A549 (cell line): ENCODE measurements around the gene PNPLA2. TPM values are rescaled to one million over a fixed set of nuclear protein-coding genes. Genes with fewer than 3 reads are reported as not detected.

Source experiments
- ATAC-seq, 2 experiments: fragments of 200-7000 bp in 1 of 2; fragments of >200 bp in 1 of 2; cut with Nextera tagmentation in 1 of 2; cut with Tn5 transposase in 1 of 2; 3 replicates each; pipeline versions ENCODE4 v1.8.0 to v1.9.1; 2018 to 2020; ENCODE audit warnings: mild to moderate bottlenecking in 1 of 2, moderate library complexity in 1 of 2
- CTCF ChIA-PET: fragments of 300-600 bp; sonication (Branson Sonifier 250); formaldehyde crosslinking; extraction: SDS; loops from one replicate; lab custom pipeline; 2021; ENCODE audit warnings: antibody characterized with exemption, inconsistent platforms; lab: Yijun Ruan, JAX
- POLR2A ChIA-PET: fragments of 350-600 bp; formaldehyde crosslinking; extraction: SDS; loops from one replicate; lab custom pipeline; 2021; ENCODE audit warnings: antibody characterized with exemption, inconsistent platforms; lab: Yijun Ruan, JAX
- DNase-seq, 2 experiments: peaks; one replicate each; pipeline versions ENCODE4 v3.0.0 to v3.0.0-alpha.2; 2011 to 2016; ENCODE audit warnings: low read depth in 1 of 2, low spot score in 1 of 2
- FAIRE-seq: peaks from 2 replicates; lab custom pipeline; 2011; peaks lifted over from hg19 to GRCh38; lab: Jason Lieb, UNC
- H3K27ac ChIP-seq, 2 experiments: fragments of >200 bp; sonication (Bioruptor Twin); formaldehyde crosslinking; 3 replicates each; pipeline ENCODE4 v1.5.1; 2016 to 2017
- H3K4me1 ChIP-seq: fragments of >200 bp; sonication (Bioruptor Twin); formaldehyde crosslinking; 3 replicates; pipeline ENCODE4 v1.6.1; 2016
- H3K4me2 ChIP-seq: fragments of >200 bp; sonication (Bioruptor Twin); formaldehyde crosslinking; 3 replicates; pipeline ENCODE4 v1.6.1; 2016
- H3K4me3 ChIP-seq: fragments of >200 bp; sonication (Bioruptor Twin); formaldehyde crosslinking; 3 replicates; pipeline ENCODE4 v1.5.1; 2016
- H3K9me3 ChIP-seq: fragments of >200 bp; sonication (Bioruptor Twin); formaldehyde crosslinking; 3 replicates; pipeline ENCODE4 v1.6.1; 2016
- BCL3 ChIP-seq: fragments of >200 bp; sonication (Bioruptor Twin); formaldehyde crosslinking; IDR thresholded peaks from 3 replicates; pipeline ENCODE4 v1.6.1; 2016
- BHLHE40 ChIP-seq: IDR thresholded peaks from 2 replicates; pipeline ENCODE4 v1.6.1; 2012; ENCODE audit warnings: low read depth, low read length, inconsistent platforms
- CBX2 ChIP-seq: fragments of 200-600 bp; sonication (generic); IDR thresholded peaks from 2 replicates; pipeline ENCODE4 v1.6.1; 2016; ENCODE audit warnings: low read depth, mild to moderate bottlenecking, borderline replicate concordance
- CBX8 ChIP-seq: fragments of 200-600 bp; sonication (generic); IDR thresholded peaks from 2 replicates; pipeline ENCODE4 v1.6.1; 2016
- CEBPB ChIP-seq, 2 experiments: fragments of >200 bp in 1 of 2; sonication (Bioruptor Twin) in 1 of 2; formaldehyde crosslinking in 1 of 2; IDR thresholded peaks; 2 replicates each; pipeline ENCODE4 v1.6.1; 2012 to 2016
- CHD2 ChIP-seq: fragments of 150-350 bp; IDR thresholded peaks from 2 replicates; pipeline ENCODE4 v1.6.1; 2014; ENCODE audit warnings: low read length; ENCODE audit not compliant: partially characterized antibody
- CHD4 ChIP-seq: fragments of 200-600 bp; sonication (generic); IDR thresholded peaks from 2 replicates; pipeline ENCODE4 v1.6.1; 2016; ENCODE audit warnings: antibody characterized with exemption, mild to moderate bottlenecking, borderline replicate concordance
- E2F6 ChIP-seq: IDR thresholded peaks from 2 replicates; pipeline ENCODE4 v1.6.1; 2012; ENCODE audit warnings: low read depth, borderline replicate concordance
- EHMT2 ChIP-seq: fragments of 200-600 bp; sonication (generic); IDR thresholded peaks from 2 replicates; pipeline ENCODE4 v1.6.1; 2016; ENCODE audit warnings: antibody characterized with exemption, low read depth, mild to moderate bottlenecking, moderate library complexity
- ESRRA ChIP-seq: fragments of 150-350 bp; IDR thresholded peaks from 2 replicates; pipeline ENCODE4 v1.6.1; 2014; ENCODE audit warnings: mild to moderate bottlenecking, low read length, borderline replicate concordance
- FOXS1 ChIP-seq: fragments of 250-450 bp; sonication (Bioruptor Pico); IDR thresholded peaks from 2 replicates; pipeline ENCODE4 v1.5.0; 2020; ENCODE audit warnings: mild to moderate bottlenecking, moderate library complexity
- HDAC2 ChIP-seq: fragments of 200-600 bp; sonication (generic); IDR thresholded peaks from 2 replicates; pipeline ENCODE4 v1.6.1; 2016
- HEYL ChIP-seq: fragments of 250-450 bp; sonication (Bioruptor Pico); IDR thresholded peaks from 2 replicates; pipeline ENCODE4 v1.8.0; 2021; ENCODE audit warnings: mild to moderate bottlenecking, moderate library complexity
- HOXA7 ChIP-seq: fragments of 250-450 bp; sonication (Bioruptor Pico); IDR thresholded peaks from 2 replicates; pipeline ENCODE4 v1.5.0; 2020; ENCODE audit warnings: mild to moderate bottlenecking, moderate library complexity
- HOXB13 ChIP-seq: fragments of 250-450 bp; sonication (Bioruptor Pico); IDR thresholded peaks from 2 replicates; pipeline ENCODE4 v1.5.0; 2020; ENCODE audit warnings: low read depth, mild to moderate bottlenecking, moderate library complexity
- HOXB5 ChIP-seq: fragments of 250-450 bp; sonication (Bioruptor Pico); IDR thresholded peaks from 2 replicates; pipeline ENCODE4 v1.5.0; 2020; ENCODE audit warnings: mild to moderate bottlenecking, moderate library complexity
- JUN ChIP-seq, 2 experiments: fragments of >200 bp; sonication (Bioruptor Twin); formaldehyde crosslinking; IDR thresholded peaks; 2 replicates in 1 of 2; 3 replicates in 1 of 2; pipeline ENCODE4 v1.6.1; 2016 to 2017
- MAX ChIP-seq: IDR thresholded peaks from 2 replicates; pipeline ENCODE4 v1.6.1; 2012
- MYC ChIP-seq: IDR thresholded peaks from 2 replicates; pipeline ENCODE4 v1.6.1; 2012; ENCODE audit warnings: mild to moderate bottlenecking, inconsistent platforms, low read length, improper control_type of control experiment, borderline replicate concordance
- NR3C1 ChIP-seq: fragments of >200 bp; sonication (Bioruptor Twin); formaldehyde crosslinking; IDR thresholded peaks from 3 replicates; pipeline ENCODE4 v1.6.1; 2017
- PBX3 ChIP-seq: IDR thresholded peaks from 2 replicates; pipeline ENCODE4 v1.6.1; 2012
- PHF8 ChIP-seq: fragments of 200-600 bp; sonication (generic); IDR thresholded peaks from 2 replicates; pipeline ENCODE4 v1.6.1; 2016; ENCODE audit warnings: low read depth, mild to moderate bottlenecking, antibody characterized with exemption, moderate library complexity, borderline replicate concordance
- POLR2A ChIP-seq: IDR thresholded peaks from 2 replicates; pipeline ENCODE4 v1.6.1; 2012; ENCODE audit warnings: mild to moderate bottlenecking, low read length
- POLR2AphosphoS2 ChIP-seq: conservative IDR thresholded peaks from 2 replicates; pipeline ENCODE4 v1.6.1; 2012; ENCODE audit warnings: low read length, improper control_type of control experiment, inconsistent platforms
- RAD21 ChIP-seq, 2 experiments: fragments of >200 bp in 1 of 2; sonication (Bioruptor Twin) in 1 of 2; formaldehyde crosslinking in 1 of 2; IDR thresholded peaks in 1 of 2; conservative IDR thresholded peaks in 1 of 2; 2 replicates in 1 of 2; 3 replicates in 1 of 2; pipeline ENCODE4 v1.6.1; 2012 to 2018; ENCODE audit warnings: inconsistent platforms in 1 of 2
- RARB ChIP-seq: fragments of 250-450 bp; sonication (Bioruptor Pico); IDR thresholded peaks from 2 replicates; pipeline ENCODE4 v1.8.0; 2021; ENCODE audit warnings: mild to moderate bottlenecking, moderate library complexity
- RFX5 ChIP-seq: fragments of 450-650 bp; IDR thresholded peaks from 2 replicates; pipeline ENCODE4 v1.7.1; 2014; ENCODE audit warnings: antibody characterized with exemption, mild to moderate bottlenecking, moderate library complexity
- RNF2 ChIP-seq: fragments of 200-600 bp; sonication (generic); IDR thresholded peaks from 2 replicates; pipeline ENCODE4 v1.6.1; 2016; ENCODE audit warnings: low read depth, mild to moderate bottlenecking, antibody characterized with exemption, moderate library complexity, borderline replicate concordance
- TFCP2L1 ChIP-seq: fragments of 250-450 bp; sonication (Bioruptor Pico); IDR thresholded peaks from 2 replicates; pipeline ENCODE4 v1.5.0; 2021; ENCODE audit warnings: mild to moderate bottlenecking
- TP53 ChIP-seq: fragments of 250-450 bp; sonication (Bioruptor Pico); IDR thresholded peaks from 2 replicates; pipeline ENCODE4 v1.5.0; 2021; ENCODE audit warnings: mild to moderate bottlenecking, moderate library complexity
- USF2 ChIP-seq: fragments of 450-650 bp; IDR thresholded peaks from 2 replicates; pipeline ENCODE4 v1.6.1; 2014; ENCODE audit warnings: antibody characterized with exemption
- ZC3H11A ChIP-seq: fragments of 450-650 bp; IDR thresholded peaks from 2 replicates; pipeline ENCODE4 v1.6.1; 2014; ENCODE audit warnings: antibody characterized with exemption, mild to moderate bottlenecking
- ZFP36 ChIP-seq: fragments of 450-650 bp; IDR thresholded peaks from 2 replicates; pipeline ENCODE4 v1.6.1; 2014; ENCODE audit warnings: borderline replicate concordance; ENCODE audit not compliant: partially characterized antibody
- WGBS: methylation state at CpG from one replicate; pipeline ENCODE4 v1.1.6; 2017; ENCODE audit errors: missing lambda C conversion rate; 5-methylcytosine and 5-hydroxymethylcytosine counted together
- polyA plus RNA-seq, 4 experiments: library from polyadenylated mRNA; depleted of rRNA in 3 of 4; stranded (reverse); fragments of >200 nt; fragmentation: RNase III in 1 of 4; extraction: RNeasy Plus Mini Kit Qiagen cat#74134 plus additional on column Dnase treatment in 1 of 4; gene quantifications; 2 replicates in 3 of 4; 3 replicates in 1 of 4; pipeline ENCODE4 v1.2.3, GENCODE V29; 2011 to 2017
- TF ChIP-seq, protein P1 (sequence below): fragments of 200-600 bp; sonication (generic); IDR thresholded peaks from 2 replicates; pipeline ENCODE4 v1.6.1; 2016; ENCODE audit warnings: antibody characterized with exemption, mild to moderate bottlenecking, moderate library complexity

Gene PNPLA2
- polyA plus RNA-seq, 2 of the 4 experiments (the other 2 are of a cell fraction), result 13.2 to 25.4 TPM

DNA sequence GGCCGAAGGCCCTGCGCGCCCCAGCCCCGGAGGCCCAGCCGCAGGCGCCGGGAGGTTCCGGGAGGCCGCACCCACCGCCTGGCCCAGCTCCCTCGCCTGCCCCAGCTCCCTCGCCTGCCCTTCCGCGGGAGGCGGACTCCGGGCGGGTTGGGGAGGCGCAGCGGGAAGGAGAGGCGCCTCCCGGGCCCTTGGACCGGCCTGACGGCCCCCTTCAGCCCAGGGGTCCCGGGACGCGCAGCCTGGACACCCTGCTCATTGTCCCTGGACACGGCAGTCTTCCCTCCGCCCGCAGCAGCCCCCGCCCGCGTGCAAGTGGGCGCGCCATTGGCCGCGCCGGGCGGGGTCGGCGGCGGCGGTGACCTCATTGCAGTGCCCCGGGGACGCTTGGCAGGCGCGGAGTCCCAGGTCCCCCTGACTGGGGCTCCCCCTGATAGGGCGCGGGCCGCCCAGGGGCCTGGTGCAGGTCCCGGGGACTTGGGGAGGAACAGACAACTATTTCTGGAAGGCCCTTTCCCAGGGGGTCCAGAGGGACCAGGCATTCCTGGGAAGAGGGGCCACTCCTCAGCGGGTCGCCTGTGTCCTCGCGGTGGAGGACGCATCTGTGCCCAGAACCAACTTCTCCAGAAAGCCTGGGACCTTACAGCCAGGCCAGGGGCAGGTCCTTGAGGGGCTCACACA is 14.5 kb downstream of the PNPLA2 start:
- no peaks in the 10 kb centered on the region for H3K9me3 ChIP-seq
- POLR2A ChIA-PET, result interaction anchor here (1.2 to 5.1 kb wide), 5 partner anchors 10 to 24 kb away, joined by 3 to 52 read pairs (median 20); partner anchors contain the start of genes PNPLA2, POLR2L, RPLP2 and TSPAN4
- peak overlapping the region; percentile 98 to 100 for H3K27ac ChIP-seq
- H3K4me3 ChIP-seq, result peak overlapping the region; percentile 86
- peaks cover 57% of the 10 kb centered on the region for H3K4me1 ChIP-seq
- FAIRE-seq (no peak), DNase-seq (peak in 1 of 2 experiments; percentile 55), ATAC-seq (peak in 1 of 2 experiments; percentile 1; a peak in 2 of 6 replicates)
- CTCF ChIA-PET, result interaction anchor here (0.8 to 2.4 kb wide), 4 partner anchors 9 to 18 kb away, joined by 4 to 10 read pairs (median 6); no protein-coding TSS in a partner anchor
- no CpG with 5 or more reads among the region's 55 CpGs for WGBS
- H3K4me2 ChIP-seq, result peak overlapping the region; percentile 88
- no peak for TF ChIP-seq ZC3H11A
- TF ChIP-seq CEBPB (IDR thresholded peaks at IDR 0.05), result no peak
- no peak for TF ChIP-seq RAD21 (conservative IDR thresholded peaks at IDR 0.05 in 1 of 2, IDR thresholded peaks at IDR 0.05 in 1 of 2)
- TF ChIP-seq CBX2, result no peak
- 0 out of 2 replicates have a peak, but pooled peaks have one; percentile 2 for TF ChIP-seq MAX
- TF ChIP-seq HOXB5 (CRISPR knock-in tag), result no peak
- no peak for TF ChIP-seq HOXB13 (CRISPR knock-in tag)
- TF ChIP-seq PBX3, result no peak
- TF ChIP-seq HDAC2, result no peak
- no peak for TF ChIP-seq CHD4
- no peak for TF ChIP-seq BCL3
- 0 out of 2 replicates have a peak, but pooled peaks have one; percentile 52 for TF ChIP-seq TP53 (CRISPR knock-in tag)
- no peak for TF ChIP-seq CHD2
- TF ChIP-seq CBX8, result no peak
- peak; percentile 5; the same call in 1 of the 2 replicates for TF ChIP-seq POLR2A
- no peak for TF ChIP-seq E2F6
- no peak for TF ChIP-seq HEYL
- no peak for TF ChIP-seq BHLHE40
- TF ChIP-seq FOXS1 (CRISPR knock-in tag), result no peak
- TF ChIP-seq USF2, result no peak
- TF ChIP-seq, protein P1, sequence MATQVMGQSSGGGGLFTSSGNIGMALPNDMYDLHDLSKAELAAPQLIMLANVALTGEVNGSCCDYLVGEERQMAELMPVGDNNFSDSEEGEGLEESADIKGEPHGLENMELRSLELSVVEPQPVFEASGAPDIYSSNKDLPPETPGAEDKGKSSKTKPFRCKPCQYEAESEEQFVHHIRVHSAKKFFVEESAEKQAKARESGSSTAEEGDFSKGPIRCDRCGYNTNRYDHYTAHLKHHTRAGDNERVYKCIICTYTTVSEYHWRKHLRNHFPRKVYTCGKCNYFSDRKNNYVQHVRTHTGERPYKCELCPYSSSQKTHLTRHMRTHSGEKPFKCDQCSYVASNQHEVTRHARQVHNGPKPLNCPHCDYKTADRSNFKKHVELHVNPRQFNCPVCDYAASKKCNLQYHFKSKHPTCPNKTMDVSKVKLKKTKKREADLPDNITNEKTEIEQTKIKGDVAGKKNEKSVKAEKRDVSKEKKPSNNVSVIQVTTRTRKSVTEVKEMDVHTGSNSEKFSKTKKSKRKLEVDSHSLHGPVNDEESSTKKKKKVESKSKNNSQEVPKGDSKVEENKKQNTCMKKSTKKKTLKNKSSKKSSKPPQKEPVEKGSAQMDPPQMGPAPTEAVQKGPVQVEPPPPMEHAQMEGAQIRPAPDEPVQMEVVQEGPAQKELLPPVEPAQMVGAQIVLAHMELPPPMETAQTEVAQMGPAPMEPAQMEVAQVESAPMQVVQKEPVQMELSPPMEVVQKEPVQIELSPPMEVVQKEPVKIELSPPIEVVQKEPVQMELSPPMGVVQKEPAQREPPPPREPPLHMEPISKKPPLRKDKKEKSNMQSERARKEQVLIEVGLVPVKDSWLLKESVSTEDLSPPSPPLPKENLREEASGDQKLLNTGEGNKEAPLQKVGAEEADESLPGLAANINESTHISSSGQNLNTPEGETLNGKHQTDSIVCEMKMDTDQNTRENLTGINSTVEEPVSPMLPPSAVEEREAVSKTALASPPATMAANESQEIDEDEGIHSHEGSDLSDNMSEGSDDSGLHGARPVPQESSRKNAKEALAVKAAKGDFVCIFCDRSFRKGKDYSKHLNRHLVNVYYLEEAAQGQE, result no peak; the same call in 1 of the 2 replicates
- TF ChIP-seq EHMT2, result no peak
- 0 out of 2 replicates have a peak, but pooled peaks have one; percentile 39 for TF ChIP-seq MYC
- TF ChIP-seq HOXA7 (CRISPR knock-in tag), result no peak
- TF ChIP-seq RNF2, result no peak
- TF ChIP-seq ESRRA, result no peak
- TF ChIP-seq RFX5, result no peak
- TF ChIP-seq NR3C1, result no peak
- no peak for TF ChIP-seq RARB (CRISPR knock-in tag)
- TF ChIP-seq TFCP2L1, result peak; percentile 63; the same call in 1 of the 2 replicates
- TF ChIP-seq PHF8, result peak; percentile 11; the same call in 1 of the 2 replicates
- no peak for TF ChIP-seq POLR2AphosphoS2
- no peak for TF ChIP-seq ZFP36
- TF ChIP-seq JUN (IDR thresholded peaks at IDR 0.05), result peak in 1 of 2 experiments; percentile 59; a peak in 3 of 5 replicates
- TF ChIP-seq, all 56 proteins: peak for 7
